Measurements from ENCODE around the gene TRIM52. TPM values are rescaled to one million over a fixed set of nuclear protein-coding genes. Genes with fewer than 3 reads are reported as not detected.
"Not testable (repeated sequence)": the region's sequence is repeated elsewhere in the genome, so short reads cannot be mapped to it uniquely, and the experiment has no call there.

The TRIM52 gene
- total RNA-seq, 1 experiment from 2014 or later: 7.8 TPM

GRCh38 chr5:181283347-181283746, 22.4 kb upstream of the TRIM52 start:
- Mint-ChIP-seq H3K36me3 (peaks cover 33% of the 10 kb centered on the region), H3K4me1 (peaks cover 9% of the 10 kb centered on the region), H3K27ac (peak overlapping the region; percentile 53; the same call in 1 of the 2 replicates), H3K9me3 (no peaks in the 10 kb centered on the region), H3K27me3 (ENCODE audit: low read depth) (no peaks in the 10 kb centered on the region; the same call in 1 of the 2 replicates), H3K4me3 (no peak overlapping the region)
- CTCF ChIA-PET: no interaction called here
- no peak for DNase-seq (ENCODE audit: low spot score)
- POLR2A ChIA-PET: no interaction called here
- no peak for ATAC-seq
- TF ChIP-seq E2F4 (CRISPR knock-in tag; IDR thresholded peaks at IDR 0.05; ENCODE audit: borderline replicate concordance, low read depth) (no peak), SMAD3 (CRISPR knock-in tag; IDR thresholded peaks at IDR 0.05; ENCODE audit: borderline replicate concordance) (no peak), NR2C2 (CRISPR knock-in tag; IDR thresholded peaks at IDR 0.05) (no peak), TP53 (CRISPR knock-in tag; IDR thresholded peaks at IDR 0.05) (no peak), TEAD1 (CRISPR knock-in tag; IDR thresholded peaks at IDR 0.05) (no peak)
- TF ChIP-seq, protein P1, sequence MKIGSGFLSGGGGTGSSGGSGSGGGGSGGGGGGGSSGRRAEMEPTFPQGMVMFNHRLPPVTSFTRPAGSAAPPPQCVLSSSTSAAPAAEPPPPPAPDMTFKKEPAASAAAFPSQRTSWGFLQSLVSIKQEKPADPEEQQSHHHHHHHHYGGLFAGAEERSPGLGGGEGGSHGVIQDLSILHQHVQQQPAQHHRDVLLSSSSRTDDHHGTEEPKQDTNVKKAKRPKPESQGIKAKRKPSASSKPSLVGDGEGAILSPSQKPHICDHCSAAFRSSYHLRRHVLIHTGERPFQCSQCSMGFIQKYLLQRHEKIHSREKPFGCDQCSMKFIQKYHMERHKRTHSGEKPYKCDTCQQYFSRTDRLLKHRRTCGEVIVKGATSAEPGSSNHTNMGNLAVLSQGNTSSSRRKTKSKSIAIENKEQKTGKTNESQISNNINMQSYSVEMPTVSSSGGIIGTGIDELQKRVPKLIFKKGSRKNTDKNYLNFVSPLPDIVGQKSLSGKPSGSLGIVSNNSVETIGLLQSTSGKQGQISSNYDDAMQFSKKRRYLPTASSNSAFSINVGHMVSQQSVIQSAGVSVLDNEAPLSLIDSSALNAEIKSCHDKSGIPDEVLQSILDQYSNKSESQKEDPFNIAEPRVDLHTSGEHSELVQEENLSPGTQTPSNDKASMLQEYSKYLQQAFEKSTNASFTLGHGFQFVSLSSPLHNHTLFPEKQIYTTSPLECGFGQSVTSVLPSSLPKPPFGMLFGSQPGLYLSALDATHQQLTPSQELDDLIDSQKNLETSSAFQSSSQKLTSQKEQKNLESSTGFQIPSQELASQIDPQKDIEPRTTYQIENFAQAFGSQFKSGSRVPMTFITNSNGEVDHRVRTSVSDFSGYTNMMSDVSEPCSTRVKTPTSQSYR (CRISPR knock-in tag; IDR thresholded peaks at IDR 0.05): no peak

DNA sequence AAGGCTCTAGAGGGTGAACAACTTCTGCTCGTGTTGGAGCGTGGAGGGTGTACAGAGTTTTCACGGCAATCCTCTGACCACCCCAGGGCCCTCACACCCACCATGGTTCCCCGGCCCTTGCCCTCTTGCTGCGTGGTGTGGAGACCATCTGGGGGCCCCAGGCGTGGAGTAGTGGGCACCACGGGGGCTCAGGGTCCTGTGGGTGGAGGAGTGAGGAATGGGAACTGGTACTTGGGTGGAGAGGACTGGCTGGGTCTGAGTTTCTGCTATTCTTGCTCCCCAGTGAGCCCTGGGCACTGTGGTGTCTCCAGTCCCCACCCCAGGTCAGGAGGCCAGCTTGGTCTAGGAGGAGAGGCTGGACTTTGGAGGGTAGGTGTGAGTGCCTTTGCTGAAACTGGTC, 21.9 kb upstream of the TRIM52 start:
- Mint-ChIP-seq H3K9me3 (no peaks in the 10 kb centered on the region), H3K4me3 (no peak overlapping the region), H3K4me1 (peaks cover 10% of the 10 kb centered on the region), H3K27ac (no peak overlapping the region), H3K27me3 (ENCODE audit: low read depth) (peaks cover under 1% of the 10 kb centered on the region; the same call in 1 of the 2 replicates), H3K36me3 (peaks cover 29% of the 10 kb centered on the region)
- DNase-seq (ENCODE audit: low spot score) (no peak), ATAC-seq (no peak)
- ChIA-PET CTCF (no interaction called here), POLR2A (no interaction called here)
- TF ChIP-seq SMAD3 (CRISPR knock-in tag; IDR thresholded peaks at IDR 0.05; ENCODE audit: borderline replicate concordance) (no peak), NR1H2 (CRISPR knock-in tag; IDR thresholded peaks at IDR 0.05) (no peak), USF1 (CRISPR knock-in tag; IDR thresholded peaks at IDR 0.05) (no peak), NR3C1 (CRISPR knock-in tag; conservative IDR thresholded peaks at IDR 0.05; ENCODE audit: low read depth) (no peak), JAZF1 (CRISPR knock-in tag; IDR thresholded peaks at IDR 0.05) (no peak), ESRRA (CRISPR knock-in tag; IDR thresholded peaks at IDR 0.05; ENCODE audit: borderline replicate concordance) (no peak), MLX (CRISPR knock-in tag; IDR thresholded peaks at IDR 0.05) (no peak), NR2C2 (CRISPR knock-in tag; IDR thresholded peaks at IDR 0.05) (no peak), ATF1 (CRISPR knock-in tag; IDR thresholded peaks at IDR 0.05) (no peak)
- TF ChIP-seq, protein P2, sequence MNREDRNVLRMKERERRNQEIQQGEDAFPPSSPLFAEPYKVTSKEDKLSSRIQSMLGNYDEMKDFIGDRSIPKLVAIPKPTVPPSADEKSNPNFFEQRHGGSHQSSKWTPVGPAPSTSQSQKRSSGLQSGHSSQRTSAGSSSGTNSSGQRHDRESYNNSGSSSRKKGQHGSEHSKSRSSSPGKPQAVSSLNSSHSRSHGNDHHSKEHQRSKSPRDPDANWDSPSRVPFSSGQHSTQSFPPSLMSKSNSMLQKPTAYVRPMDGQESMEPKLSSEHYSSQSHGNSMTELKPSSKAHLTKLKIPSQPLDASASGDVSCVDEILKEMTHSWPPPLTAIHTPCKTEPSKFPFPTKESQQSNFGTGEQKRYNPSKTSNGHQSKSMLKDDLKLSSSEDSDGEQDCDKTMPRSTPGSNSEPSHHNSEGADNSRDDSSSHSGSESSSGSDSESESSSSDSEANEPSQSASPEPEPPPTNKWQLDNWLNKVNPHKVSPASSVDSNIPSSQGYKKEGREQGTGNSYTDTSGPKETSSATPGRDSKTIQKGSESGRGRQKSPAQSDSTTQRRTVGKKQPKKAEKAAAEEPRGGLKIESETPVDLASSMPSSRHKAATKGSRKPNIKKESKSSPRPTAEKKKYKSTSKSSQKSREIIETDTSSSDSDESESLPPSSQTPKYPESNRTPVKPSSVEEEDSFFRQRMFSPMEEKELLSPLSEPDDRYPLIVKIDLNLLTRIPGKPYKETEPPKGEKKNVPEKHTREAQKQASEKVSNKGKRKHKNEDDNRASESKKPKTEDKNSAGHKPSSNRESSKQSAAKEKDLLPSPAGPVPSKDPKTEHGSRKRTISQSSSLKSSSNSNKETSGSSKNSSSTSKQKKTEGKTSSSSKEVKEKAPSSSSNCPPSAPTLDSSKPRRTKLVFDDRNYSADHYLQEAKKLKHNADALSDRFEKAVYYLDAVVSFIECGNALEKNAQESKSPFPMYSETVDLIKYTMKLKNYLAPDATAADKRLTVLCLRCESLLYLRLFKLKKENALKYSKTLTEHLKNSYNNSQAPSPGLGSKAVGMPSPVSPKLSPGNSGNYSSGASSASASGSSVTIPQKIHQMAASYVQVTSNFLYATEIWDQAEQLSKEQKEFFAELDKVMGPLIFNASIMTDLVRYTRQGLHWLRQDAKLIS (CRISPR knock-in tag; IDR thresholded peaks at IDR 0.05; ENCODE audit: borderline replicate concordance): no peak

DNA sequence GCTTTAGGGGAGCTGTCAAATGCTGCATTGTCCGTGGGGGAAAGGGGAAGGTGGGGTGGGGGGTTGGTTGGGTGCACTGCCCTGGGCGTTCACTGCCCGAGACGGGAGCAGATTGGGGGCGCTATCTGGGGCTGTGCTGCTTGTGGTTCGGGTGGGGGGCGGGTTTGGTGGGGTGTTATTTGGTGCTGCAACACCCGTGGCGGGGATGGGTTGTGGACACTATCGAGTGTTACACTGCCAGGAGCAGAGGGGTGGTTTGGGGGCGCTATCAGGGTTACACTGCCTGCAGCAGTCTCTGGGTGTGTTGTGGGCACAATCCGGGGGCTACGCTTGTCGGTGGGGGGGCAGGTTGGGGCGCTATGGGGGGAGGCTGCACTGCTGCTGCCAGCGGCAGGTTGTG, 21.5 kb upstream of the TRIM52 start:
- POLR2A ChIA-PET: interaction anchor here (2.3 kb wide), 1 partner anchor 21 kb away, joined by 12 read pairs; the partner anchor contains the start of gene TRIM52
- not testable (repeated sequence) for DNase-seq (ENCODE audit: low spot score); H3K27me3 Mint-ChIP-seq (ENCODE audit: low read depth); ATAC-seq; H3K27ac Mint-ChIP-seq; H3K4me3 Mint-ChIP-seq; H3K9me3 Mint-ChIP-seq
- peaks cover 10% of the 10 kb centered on the region for H3K4me1 Mint-ChIP-seq
- CTCF ChIA-PET: interaction anchor here (1.2 kb wide), 1 partner anchor 9 kb away, joined by 5 read pairs; no protein-coding TSS in a partner anchor
- H3K36me3 Mint-ChIP-seq: peaks cover 24% of the 10 kb centered on the region
